SK-N-SH treated with all-trans-retinoic acid at 6 μM for 48 hours (cell line): ENCODE data around the gene NDE1.

ENCODE experiments used
- ATAC-seq: fragments of 200-7000 bp; cut with Tn5 transposase; 3 replicates; pipeline ENCODE4 v1.9.1; 2020; ENCODE audit warnings: mild to moderate bottlenecking, moderate library complexity
- ARNTL ChIP-seq: fragments of 450-650 bp; formaldehyde crosslinking; IDR thresholded peaks from 2 replicates; pipeline ENCODE4 v1.5.0; 2020; ENCODE audit warnings: low read depth, mild to moderate bottlenecking, moderate library complexity, borderline replicate concordance
- BACH2 ChIP-seq: fragments of 250-450 bp; sonication (Bioruptor Pico); IDR thresholded peaks from 2 replicates; pipeline ENCODE4 v1.9.0; 2021; ENCODE audit warnings: mild to moderate bottlenecking, borderline replicate concordance
- CREB5 ChIP-seq: fragments of 250-450 bp; sonication (Bioruptor Pico); IDR thresholded peaks from 2 replicates; pipeline ENCODE4 v1.5.1; 2020; ENCODE audit warnings: low read depth, mild to moderate bottlenecking, moderate library complexity
- ESRRG ChIP-seq: fragments of 250-450 bp; sonication (Bioruptor Pico); IDR thresholded peaks from 2 replicates; pipeline ENCODE4 v1.6.1; 2021; ENCODE audit warnings: mild to moderate bottlenecking
- GLIS3 ChIP-seq: fragments of 250-450 bp; sonication (Bioruptor Pico); IDR thresholded peaks from 2 replicates; pipeline ENCODE4 v1.5.0; 2020; ENCODE audit warnings: mild to moderate bottlenecking, moderate library complexity
- ISL1 ChIP-seq: fragments of 250-450 bp; sonication (Bioruptor Pico); IDR thresholded peaks from 2 replicates; pipeline ENCODE4 v2.1.2; 2022; ENCODE audit warnings: mild to moderate bottlenecking, moderate library complexity
- OSR1 ChIP-seq: fragments of 250-450 bp; sonication (Bioruptor Pico); IDR thresholded peaks from 2 replicates; pipeline ENCODE4 v1.8.0; 2022; ENCODE audit warnings: moderate library complexity, mild to moderate bottlenecking, inconsistent platforms
- PATZ1 ChIP-seq: fragments of 250-450 bp; sonication (Bioruptor Pico); IDR thresholded peaks from 2 replicates; pipeline ENCODE4 v1.8.0; 2020; ENCODE audit warnings: mild to moderate bottlenecking, moderate library complexity, borderline replicate concordance
- PPARA ChIP-seq: fragments of 250-450 bp; sonication (Bioruptor Pico); IDR thresholded peaks from 2 replicates; pipeline ENCODE4 v1.5.0; 2020; ENCODE audit warnings: mild to moderate bottlenecking, borderline replicate concordance
- RARB ChIP-seq: fragments of 250-450 bp; sonication (Bioruptor Pico); IDR thresholded peaks from 2 replicates; pipeline ENCODE4 v1.8.0; 2021; ENCODE audit warnings: mild to moderate bottlenecking, moderate library complexity
- SNAI2 ChIP-seq: fragments of 250-450 bp; sonication (Bioruptor Pico); IDR thresholded peaks from 2 replicates; pipeline ENCODE4 v1.5.0; 2020; ENCODE audit warnings: mild to moderate bottlenecking, moderate library complexity
- TCF4 ChIP-seq: fragments of 250-450 bp; sonication (Bioruptor Pico); IDR thresholded peaks from 2 replicates; pipeline ENCODE4 v1.8.0; 2021; ENCODE audit warnings: mild to moderate bottlenecking, moderate library complexity, borderline replicate concordance
- TOX ChIP-seq: fragments of 250-450 bp; sonication (Bioruptor Pico); IDR thresholded peaks from 2 replicates; pipeline ENCODE4 v1.8.0; 2021; ENCODE audit warnings: mild to moderate bottlenecking, moderate library complexity, borderline replicate concordance
- TSHZ2 ChIP-seq: fragments of 250-450 bp; sonication (Bioruptor Pico); IDR thresholded peaks from 2 replicates; pipeline ENCODE4 v1.5.0; 2020; ENCODE audit warnings: mild to moderate bottlenecking, moderate library complexity
- ZC3H10 ChIP-seq: fragments of 250-450 bp; sonication (Bioruptor Pico); IDR thresholded peaks from 2 replicates; pipeline ENCODE4 v1.5.1; 2021; ENCODE audit warnings: mild to moderate bottlenecking, moderate library complexity
- ZFP30 ChIP-seq: fragments of 450-650 bp; formaldehyde crosslinking; IDR thresholded peaks from 2 replicates; pipeline ENCODE4 v1.5.0; 2022; ENCODE audit warnings: mild to moderate bottlenecking, moderate library complexity
- ZNF565 ChIP-seq: fragments of 450-650 bp; formaldehyde crosslinking; conservative IDR thresholded peaks from 2 replicates; pipeline ENCODE4 v1.5.0; 2020; ENCODE audit warnings: low read depth, mild to moderate bottlenecking, moderate library complexity
- ZNF70 ChIP-seq: fragments of 450-650 bp; formaldehyde crosslinking; IDR thresholded peaks from 2 replicates; pipeline ENCODE4 v1.5.0; 2020; ENCODE audit warnings: mild to moderate bottlenecking, moderate library complexity
- ZNF8 ChIP-seq: fragments of 450-650 bp; formaldehyde crosslinking; IDR thresholded peaks from 2 replicates; pipeline ENCODE4 v1.5.0; 2020; ENCODE audit warnings: mild to moderate bottlenecking, moderate library complexity

Gene NDE1

GRCh38 chr16:15635926-15636325 is 14.1 kb upstream of the NDE1 start:
- TF ChIP-seq PPARA (CRISPR knock-in tag) (no peak), ZNF70 (CRISPR knock-in tag) (no peak), PATZ1 (CRISPR knock-in tag) (no peak), ZNF565 (CRISPR knock-in tag) (no peak), TCF4 (CRISPR knock-in tag) (no peak)
- TF ChIP-seq, all 23 proteins: peak for 0
- ATAC-seq = no peak

GRCh38 chr16:15636392-15636873 is 13.6 kb upstream of the NDE1 start:
- ATAC-seq = no peak
- TF ChIP-seq BACH2 (no peak), ARNTL (CRISPR knock-in tag) (no peak), ZNF8 (CRISPR knock-in tag) (no peak), ZNF70 (CRISPR knock-in tag) (no peak), ZNF565 (CRISPR knock-in tag) (no peak), ESRRG (CRISPR knock-in tag) (no peak), GLIS3 (CRISPR knock-in tag) (no peak), PATZ1 (CRISPR knock-in tag) (no peak), ISL1 (CRISPR knock-in tag) (no peak), OSR1 (no peak), RARB (CRISPR knock-in tag) (no peak), ZFP30 (CRISPR knock-in tag) (no peak), ZC3H10 (CRISPR knock-in tag) (no peak), CREB5 (CRISPR knock-in tag) (no peak), SNAI2 (CRISPR knock-in tag) (no peak), PPARA (CRISPR knock-in tag) (no peak)

- ATAC-seq = no peak
- TF ChIP-seq TOX (no peak), OSR1 (no peak), ZNF70 (CRISPR knock-in tag) (no peak), ESRRG (CRISPR knock-in tag) (no peak), CREB5 (CRISPR knock-in tag) (no peak), PATZ1 (CRISPR knock-in tag) (no peak), TSHZ2 (no peak), SNAI2 (CRISPR knock-in tag) (no peak), PPARA (CRISPR knock-in tag) (no peak)
Observed at GRCh38 chr16:15639061-15639568, 10.9 kb upstream of the NDE1 start.
